GM12865 (cell line): ENCODE data around the gene CAPG.
A peak's percentile ranks its signal among the peaks of the same experiment; 100 is the strongest.
"Not testable (repeated sequence)": the region's sequence is repeated elsewhere in the genome, so short reads cannot be mapped to it uniquely, and the experiment has no call there.

ENCODE experiments used
- DNase-seq: peaks from one replicate; pipeline ENCODE4 v3.0.0; 2010; ENCODE audit warnings: low read depth
- H3K4me3 ChIP-seq: 2 replicates; pipeline ENCODE4 v1.5.1; 2011; ENCODE audit warnings: mild to moderate bottlenecking, low read depth, low read length, control low read depth
- TF ChIP-seq, protein P1 (sequence below): IDR thresholded peaks from 2 replicates; pipeline ENCODE4 v1.5.1; 2011; ENCODE audit warnings: low read length, control low read depth, low read depth, inconsistent platforms; ENCODE audit not compliant: insufficient read depth; ENCODE audit errors: missing control alignments

CAPG gene

DNA sequence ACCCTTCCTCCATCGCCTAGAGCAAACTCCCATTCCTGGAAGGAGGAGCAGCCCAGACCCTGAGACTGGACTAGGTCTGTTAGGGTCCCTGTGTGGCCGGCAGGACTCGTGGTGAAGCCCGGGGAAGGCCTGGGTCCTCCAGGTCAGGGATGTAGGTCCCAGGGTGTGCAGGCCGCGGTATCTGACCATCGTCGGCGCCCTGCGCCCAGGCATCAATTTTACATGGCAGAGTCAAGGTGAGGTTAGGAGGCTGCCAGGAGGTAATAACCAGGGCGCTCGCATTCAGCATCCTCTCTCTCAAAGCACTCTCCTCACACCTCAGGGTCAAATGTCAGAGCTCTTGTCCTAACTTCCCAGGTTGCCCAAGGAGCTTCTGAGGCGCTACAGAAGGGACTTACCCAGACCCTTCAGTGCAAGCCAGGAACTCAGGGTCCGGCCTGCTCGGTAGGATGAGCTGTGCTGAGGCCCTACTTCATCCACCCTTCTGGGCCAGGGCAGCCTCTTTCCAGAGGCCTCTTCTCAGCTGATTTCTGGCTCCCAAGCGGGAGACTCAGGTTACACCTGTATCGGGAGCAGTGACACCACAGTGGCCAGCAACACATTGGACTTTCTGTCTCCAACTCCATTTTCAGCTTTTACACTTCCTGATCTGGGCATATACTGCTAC, 9.0 kb upstream of the CAPG start:
- peak overlapping the region; percentile 89 for H3K4me3 ChIP-seq
- TF ChIP-seq, protein P1, sequence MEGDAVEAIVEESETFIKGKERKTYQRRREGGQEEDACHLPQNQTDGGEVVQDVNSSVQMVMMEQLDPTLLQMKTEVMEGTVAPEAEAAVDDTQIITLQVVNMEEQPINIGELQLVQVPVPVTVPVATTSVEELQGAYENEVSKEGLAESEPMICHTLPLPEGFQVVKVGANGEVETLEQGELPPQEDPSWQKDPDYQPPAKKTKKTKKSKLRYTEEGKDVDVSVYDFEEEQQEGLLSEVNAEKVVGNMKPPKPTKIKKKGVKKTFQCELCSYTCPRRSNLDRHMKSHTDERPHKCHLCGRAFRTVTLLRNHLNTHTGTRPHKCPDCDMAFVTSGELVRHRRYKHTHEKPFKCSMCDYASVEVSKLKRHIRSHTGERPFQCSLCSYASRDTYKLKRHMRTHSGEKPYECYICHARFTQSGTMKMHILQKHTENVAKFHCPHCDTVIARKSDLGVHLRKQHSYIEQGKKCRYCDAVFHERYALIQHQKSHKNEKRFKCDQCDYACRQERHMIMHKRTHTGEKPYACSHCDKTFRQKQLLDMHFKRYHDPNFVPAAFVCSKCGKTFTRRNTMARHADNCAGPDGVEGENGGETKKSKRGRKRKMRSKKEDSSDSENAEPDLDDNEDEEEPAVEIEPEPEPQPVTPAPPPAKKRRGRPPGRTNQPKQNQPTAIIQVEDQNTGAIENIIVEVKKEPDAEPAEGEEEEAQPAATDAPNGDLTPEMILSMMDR = no peak
- no peak for DNase-seq

DNA sequence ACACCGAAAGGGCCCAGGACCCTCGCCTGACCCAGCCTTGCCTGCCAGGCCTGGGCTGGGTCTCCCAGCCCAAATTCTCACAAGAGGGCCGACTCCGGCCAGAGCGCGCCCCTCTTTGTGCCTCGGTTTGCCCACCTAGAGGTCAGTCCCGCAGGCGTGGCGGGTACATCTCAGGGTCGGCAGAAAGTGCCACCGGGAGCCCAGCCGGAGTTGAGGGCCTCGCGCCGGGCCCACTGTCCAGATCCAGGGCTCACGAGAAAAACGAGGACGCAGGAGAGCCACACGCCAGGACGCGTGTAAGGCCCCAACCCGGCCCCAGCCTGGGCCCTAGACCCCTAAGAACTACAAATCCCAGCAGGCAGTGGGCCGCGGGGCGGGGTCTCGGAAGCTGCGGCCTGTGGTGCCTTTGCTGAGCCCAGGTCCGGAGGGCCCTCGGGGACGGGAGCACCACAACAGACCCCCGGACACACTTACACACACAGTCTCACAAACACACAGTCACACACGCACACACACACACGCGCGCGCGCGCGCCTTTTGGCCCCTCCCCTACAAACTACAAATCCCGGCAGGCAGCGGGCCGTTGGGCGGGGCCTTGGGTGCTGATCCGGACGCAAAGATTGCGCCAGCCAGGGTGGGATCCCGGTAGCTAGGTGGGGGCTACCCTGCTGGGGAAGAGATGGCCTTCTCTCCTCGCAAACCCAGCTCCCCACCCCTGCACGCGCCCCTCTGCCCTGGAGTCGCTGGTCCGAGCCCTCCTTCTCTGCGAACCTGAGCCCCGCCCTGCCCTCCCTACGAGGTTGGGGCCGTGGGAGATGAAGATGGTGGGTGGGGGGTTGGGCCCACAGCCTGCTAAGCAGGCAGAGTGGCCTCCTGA, 8.2 kb upstream of the CAPG start, which contains the start of gene SH2D6:
TSS of gene SH2D6 (plus strand) at position 583 of the 877 bp plus-strand sequence. CDS start 10,752 bp downstream, outside the sequence.
- DNase-seq = peak; percentile 90

DNA sequence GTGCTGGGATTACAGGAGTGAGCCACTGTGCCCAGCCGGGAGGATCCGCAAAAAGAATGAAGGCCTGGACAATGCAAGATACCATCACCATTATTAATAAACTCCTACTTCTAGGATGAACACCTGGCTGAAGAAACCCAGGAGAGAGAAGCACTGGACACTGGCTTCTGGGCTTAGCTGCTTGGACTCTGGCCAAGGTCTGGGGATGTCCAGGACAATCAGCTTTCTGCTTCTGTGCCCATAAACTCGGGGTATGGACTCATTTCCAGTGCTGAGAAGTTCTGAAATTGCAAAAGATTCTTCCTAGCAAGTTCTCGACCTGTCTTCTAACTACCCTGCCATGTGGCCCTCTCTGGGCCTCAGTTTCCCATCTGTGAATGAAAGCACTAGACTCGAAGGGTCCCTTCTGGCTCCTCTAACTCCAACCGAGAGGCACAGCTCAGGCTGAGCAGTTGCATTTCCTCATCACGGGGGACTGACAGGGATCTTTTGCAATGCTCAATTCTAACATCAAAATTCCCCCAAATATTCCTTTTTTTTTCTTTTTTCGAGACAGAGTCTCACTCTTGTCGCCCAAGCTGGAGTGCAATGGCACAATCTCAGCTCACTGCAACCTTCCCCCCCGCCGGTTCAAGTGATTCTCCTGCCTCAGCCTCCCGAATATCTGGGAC, 5.9 kb upstream of the CAPG start:
- DNase-seq = no peak
- no peak overlapping the region for H3K4me3 ChIP-seq
- TF ChIP-seq, protein P1 = no peak

More for the DNA sequence above, 8.2 kb upstream of the CAPG start, which contains the start of gene SH2D6:
- TF ChIP-seq, protein P1 = no peak
- peak within 1 kb of the TSS; percentile 89 for H3K4me3 ChIP-seq

DNA sequence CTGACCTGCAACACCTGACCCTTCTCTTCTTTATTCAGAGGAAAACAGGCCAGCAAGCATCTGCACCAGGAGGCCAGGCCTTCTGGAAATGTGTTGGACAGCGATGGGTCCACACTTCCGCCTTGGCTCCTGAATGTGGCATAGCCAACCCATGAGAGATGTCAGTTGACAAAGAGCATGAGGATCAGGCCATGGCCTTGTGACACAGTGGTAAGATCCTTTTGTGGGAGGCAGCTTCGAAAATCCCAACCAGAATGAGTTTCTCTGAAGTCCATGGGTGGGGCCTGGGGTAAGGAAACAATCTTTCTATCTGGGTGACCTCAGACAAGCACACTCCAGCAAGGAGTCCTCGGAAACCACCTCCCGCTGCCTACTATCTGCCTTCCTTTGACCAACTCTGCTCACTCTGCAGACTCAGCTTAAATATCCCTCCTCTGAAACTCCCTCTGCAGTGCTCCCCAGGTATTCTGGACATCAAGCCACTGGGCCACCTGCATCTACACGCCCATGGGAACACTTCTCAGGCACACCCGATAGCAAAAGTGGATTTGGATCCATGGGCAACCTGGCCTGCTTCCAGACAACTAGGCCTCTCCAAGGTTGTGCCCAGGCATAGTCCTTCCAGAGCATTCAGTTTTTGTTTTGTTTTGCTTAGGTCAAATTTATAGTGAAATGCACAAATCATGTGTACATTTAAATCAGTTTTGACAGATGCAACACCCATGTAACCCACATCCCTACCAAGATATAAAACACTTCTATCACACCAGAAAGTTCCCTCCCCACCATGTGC, 4.8 kb upstream of the CAPG start:
- no peak overlapping the region for H3K4me3 ChIP-seq
- DNase-seq = no peak
- TF ChIP-seq, protein P1 = no peak

DNA sequence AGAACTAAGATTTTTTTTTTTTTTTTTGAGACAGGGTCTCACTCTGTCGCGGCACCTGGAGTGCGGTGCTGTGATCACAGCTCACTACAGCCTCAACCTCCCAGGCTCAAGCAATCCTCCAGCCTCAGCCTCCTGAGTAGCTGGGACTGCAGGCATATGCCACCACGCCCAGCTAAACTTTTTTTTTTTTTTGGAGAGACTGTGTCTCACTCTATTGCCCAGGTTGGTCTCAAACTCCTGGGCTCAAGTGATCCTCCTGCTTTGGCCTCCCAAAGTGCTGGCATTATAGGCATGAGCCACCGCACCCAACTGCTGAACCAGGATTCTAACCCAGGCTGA, 4.2 kb upstream of the CAPG start:
- DNase-seq, H3K4me3 ChIP-seq: not testable (repeated sequence)

DNA sequence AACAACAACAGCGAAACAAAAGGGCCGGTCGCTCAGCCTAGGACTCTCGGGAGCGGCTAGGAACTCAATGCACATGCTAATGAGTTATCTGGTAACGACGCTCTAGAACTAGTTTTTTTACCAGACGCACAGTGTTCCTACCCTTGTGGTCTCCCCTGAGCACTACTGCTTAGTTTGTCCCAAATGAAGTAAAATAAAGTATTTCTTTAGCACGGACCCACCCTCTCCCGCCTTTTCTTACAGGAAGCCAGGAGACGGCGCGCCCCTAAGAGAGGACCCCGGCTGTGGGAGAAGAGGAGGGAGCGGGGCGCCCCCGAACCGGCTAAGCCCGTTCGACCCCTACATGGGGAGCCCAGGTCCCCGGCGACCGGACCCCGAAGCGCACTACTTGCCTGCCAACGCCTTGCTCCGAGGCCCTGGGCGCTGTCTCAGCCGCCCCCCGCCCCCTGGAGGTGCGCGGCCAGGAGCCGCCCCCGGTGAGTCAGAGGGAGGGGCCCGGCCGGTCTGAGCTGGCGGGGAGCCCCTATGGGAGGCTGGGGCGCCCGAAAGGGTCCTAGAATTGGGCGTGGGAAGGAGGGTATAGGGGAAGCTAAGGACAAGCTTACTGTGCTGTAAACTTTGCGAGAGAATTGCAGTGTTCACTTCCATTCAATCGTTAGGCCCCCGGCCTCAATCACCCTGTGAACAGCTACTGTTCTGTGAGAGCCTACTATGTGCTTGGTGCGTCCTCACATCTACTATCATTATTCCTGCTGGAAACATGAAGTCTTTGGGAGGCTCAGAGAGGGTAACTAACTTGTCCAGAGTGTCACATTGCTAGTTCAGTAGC, 3.6 kb upstream of the CAPG start:
- TF ChIP-seq, protein P1 = no peak
- DNase-seq = no peak
- no peak overlapping the region for H3K4me3 ChIP-seq
